Trophoblast cell (in vitro differentiated cells and primary cell): Measurements from ENCODE around the gene NOL3.
A peak's percentile ranks its signal among the peaks of the same experiment; 100 is the strongest.

ENCODE experiments used
- DNase-seq, 2 donors: peaks; one replicate each; pipeline ENCODE4 v3.0.0-alpha.2; 2016
- H2AFZ ChIP-seq: 2 replicates; pipeline ENCODE4 v1.6.1; 2013; ENCODE audit warnings: low read length, moderate library complexity, mild to moderate bottlenecking; ENCODE audit not compliant: insufficient read depth, poor library complexity
- H2AK5ac ChIP-seq: 2 replicates; pipeline ENCODE4 v1.6.1; 2013; ENCODE audit warnings: mild to moderate bottlenecking, low read length
- H2BK120ac ChIP-seq: 2 replicates; pipeline ENCODE4 v1.6.1; 2013; ENCODE audit warnings: low read length, mild to moderate bottlenecking, moderate library complexity; ENCODE audit not compliant: insufficient read depth, poor library complexity
- H2BK12ac ChIP-seq: 2 replicates; pipeline ENCODE4 v1.6.1; 2013; ENCODE audit warnings: mild to moderate bottlenecking, low read length, moderate library complexity
- H2BK5ac ChIP-seq: 2 replicates; pipeline ENCODE4 v1.6.1; 2013; ENCODE audit warnings: low read length, low read depth, moderate library complexity, mild to moderate bottlenecking; ENCODE audit not compliant: poor library complexity
- H3K14ac ChIP-seq: 2 replicates; pipeline ENCODE4 v1.6.1; 2013; ENCODE audit warnings: mild to moderate bottlenecking, low read length
- H3K18ac ChIP-seq: 2 replicates; pipeline ENCODE4 v1.6.1; 2013; ENCODE audit warnings: mild to moderate bottlenecking, low read length
- H3K23ac ChIP-seq: 2 replicates; pipeline ENCODE4 v1.6.1; 2013; ENCODE audit warnings: low read length
- H3K27ac ChIP-seq: 2 replicates; pipeline ENCODE4 v1.5.1; 2013; ENCODE audit warnings: low read depth, mild to moderate bottlenecking, inconsistent platforms, low read length, moderate library complexity
- H3K27me3 ChIP-seq: 2 replicates; pipeline ENCODE4 v1.6.1; 2013; ENCODE audit warnings: inconsistent platforms, mild to moderate bottlenecking, low read length, moderate library complexity; ENCODE audit not compliant: insufficient read depth
- H3K36me3 ChIP-seq, 2 experiments: 1 replicate in 1 of 2; 2 replicates in 1 of 2; pipeline ENCODE4 v1.6.1; 2013; ENCODE audit warnings: low read length in 2 of 2, mild to moderate bottlenecking in 2 of 2, moderate library complexity in 1 of 2; ENCODE audit not compliant: insufficient read depth in 2 of 2, control insufficient read depth in 1 of 2
- H3K4ac ChIP-seq: 2 replicates; pipeline ENCODE4 v1.6.1; 2013; ENCODE audit warnings: low read depth, mild to moderate bottlenecking, low read length, moderate library complexity
- H3K4me1 ChIP-seq, 2 experiments: 1 replicate in 1 of 2; 2 replicates in 1 of 2; pipeline ENCODE4 v1.6.1; 2013; ENCODE audit warnings: low read length in 2 of 2, mild to moderate bottlenecking in 2 of 2, moderate library complexity in 1 of 2; ENCODE audit not compliant: insufficient read depth in 2 of 2, control insufficient read depth in 1 of 2
- H3K4me2 ChIP-seq: 2 replicates; pipeline ENCODE4 v1.6.1; 2013; ENCODE audit warnings: inconsistent platforms, mild to moderate bottlenecking, low read length, moderate library complexity
- H3K4me3 ChIP-seq: 2 replicates; pipeline ENCODE4 v1.5.1; 2013; ENCODE audit warnings: mild to moderate bottlenecking, low read depth, low read length, inconsistent platforms
- H3K79me1 ChIP-seq: one replicate; pipeline ENCODE4 v1.6.1; 2013; ENCODE audit warnings: low read length
- H3K79me2 ChIP-seq: 2 replicates; pipeline ENCODE4 v1.6.1; 2013; ENCODE audit warnings: low read length, mild to moderate bottlenecking; ENCODE audit not compliant: control insufficient read depth, insufficient read depth, poor library complexity
- H3K9ac ChIP-seq: 2 replicates; pipeline ENCODE4 v1.6.1; 2013; ENCODE audit warnings: mild to moderate bottlenecking, low read length
- H3K9me3 ChIP-seq: 2 replicates; pipeline ENCODE4 v1.6.1; 2013; ENCODE audit warnings: low read depth, mild to moderate bottlenecking, control low read depth, inconsistent platforms, low read length; ENCODE audit not compliant: insufficient read depth
- H4K12ac ChIP-seq: 2 replicates; pipeline ENCODE4 v1.6.1; 2013; ENCODE audit warnings: low read depth, mild to moderate bottlenecking, low read length, moderate library complexity
- H4K8ac ChIP-seq: 2 replicates; pipeline ENCODE4 v1.6.1; 2013; ENCODE audit warnings: low read depth, mild to moderate bottlenecking, low read length, moderate library complexity
- H4K91ac ChIP-seq: one replicate; pipeline ENCODE4 v1.6.1; 2013; ENCODE audit warnings: low read depth, mild to moderate bottlenecking, low read length, moderate library complexity
- WGBS: extraction: QIAGEN DNeasy Blood & Tissue Kit; methylation state at CpG from one replicate; pipeline ENCODE4 v1.1.7; 2013; ENCODE audit warnings: missing lambda C conversion rate; ENCODE audit not compliant: insufficient read length, insufficient coverage; ENCODE audit errors: extremely low coverage; 5-methylcytosine and 5-hydroxymethylcytosine counted together

NOL3 gene

GRCh38 chr16:67184995-67185650 lies 14.8 kb downstream of the NOL3 start:
- H3K4ac ChIP-seq, result no peak overlapping the region
- peaks cover 26 to 38% of the 10 kb centered on the region in 2 experiments for H3K4me1 ChIP-seq
- peaks cover 6% of the 10 kb centered on the region for H3K9me3 ChIP-seq
- peaks cover 4% of the 10 kb centered on the region for H3K79me2 ChIP-seq
- peaks cover 3% of the 10 kb centered on the region for H3K27me3 ChIP-seq
- H3K4me3 ChIP-seq, result no peak overlapping the region
- H2AK5ac ChIP-seq, result no peak overlapping the region
- no peak overlapping the region for H2AFZ ChIP-seq
- no peak overlapping the region for H2BK5ac ChIP-seq
- no peak overlapping the region for H4K8ac ChIP-seq
- H3K14ac ChIP-seq, result no peak overlapping the region
- peaks cover 10% of the 10 kb centered on the region for H3K79me1 ChIP-seq
- no peak overlapping the region for H3K18ac ChIP-seq
- H2BK12ac ChIP-seq, result no peak overlapping the region
- no peaks in the 10 kb centered on the region for H3K36me3 ChIP-seq
- no peak overlapping the region for H2BK120ac ChIP-seq
- H3K9ac ChIP-seq, result no peak overlapping the region
- no peak overlapping the region for H3K23ac ChIP-seq
- H4K12ac ChIP-seq, result no peak overlapping the region
- DNase-seq, result peak; percentile 95 to 97
- H3K4me2 ChIP-seq, result peak overlapping the region; percentile 85
- WGBS, result no CpG with 5 or more reads among the region's 43 CpGs
- H4K91ac ChIP-seq, result no peak overlapping the region
- no peak overlapping the region for H3K27ac ChIP-seq

GRCh38 chr16:67185651-67186134 lies 15.4 kb downstream of the NOL3 start:
- Histone ChIP-seq H3K79me1 (peaks cover 10% of the 10 kb centered on the region), H3K9ac (no peak overlapping the region), H3K9me3 (peaks cover 6% of the 10 kb centered on the region), H3K79me2 (peaks cover 4% of the 10 kb centered on the region), H3K27ac (no peak overlapping the region), H2BK12ac (no peak overlapping the region), H3K18ac (no peak overlapping the region), H3K36me3 (no peaks in the 10 kb centered on the region), H3K27me3 (peaks cover 3% of the 10 kb centered on the region), H4K91ac (no peak overlapping the region), H4K12ac (no peak overlapping the region), H3K14ac (no peak overlapping the region), H3K4ac (no peak overlapping the region), H3K4me1 (peaks cover 26 to 38% of the 10 kb centered on the region in 2 experiments), H2BK5ac (no peak overlapping the region), H3K4me2 (no peak overlapping the region), H2BK120ac (no peak overlapping the region), H3K4me3 (no peak overlapping the region), H2AFZ (no peak overlapping the region), H2AK5ac (no peak overlapping the region), H3K23ac (no peak overlapping the region), H4K8ac (no peak overlapping the region)
- no peak for DNase-seq
- no CpG with 5 or more reads among the region's 12 CpGs for WGBS

- no CpG with 5 or more reads among the region's 5 CpGs for WGBS
- Histone ChIP-seq H3K79me1 (peaks cover 10% of the 10 kb centered on the region), H3K36me3 (no peaks in the 10 kb centered on the region), H3K4me2 (peak overlapping the region; percentile 10), H2AK5ac (no peak overlapping the region), H3K14ac (no peak overlapping the region), H3K18ac (no peak overlapping the region), H2AFZ (no peak overlapping the region), H2BK5ac (no peak overlapping the region), H3K4ac (no peak overlapping the region), H3K79me2 (peaks cover 4% of the 10 kb centered on the region), H3K23ac (no peak overlapping the region), H4K8ac (no peak overlapping the region), H3K4me1 (peaks cover 26 to 40% of the 10 kb centered on the region in 2 experiments), H3K27me3 (peaks cover 3% of the 10 kb centered on the region), H3K9ac (no peak overlapping the region), H3K9me3 (peaks cover 6% of the 10 kb centered on the region), H3K4me3 (no peak overlapping the region), H2BK120ac (no peak overlapping the region), H4K12ac (no peak overlapping the region), H4K91ac (no peak overlapping the region), H3K27ac (peak overlapping the region; percentile 41), H2BK12ac (no peak overlapping the region)
- DNase-seq, result peak; percentile 85 to 90
Observed at GRCh38 chr16:67186550-67186950, 16.2 kb downstream of the NOL3 start.

- H2AFZ ChIP-seq, result no peak overlapping the region
- H4K8ac ChIP-seq, result peak overlapping the region; percentile 31
- no peak overlapping the region for H2BK5ac ChIP-seq
- peak overlapping the region; percentile 21 for H3K14ac ChIP-seq
- H2BK12ac ChIP-seq, result peak overlapping the region; percentile 1
- peak overlapping the region; percentile 67 for H2AK5ac ChIP-seq
- peak overlapping the region; percentile 1 for H3K27ac ChIP-seq
- peaks cover 3% of the 10 kb centered on the region for H3K27me3 ChIP-seq
- H3K79me2 ChIP-seq, result peaks cover 7% of the 10 kb centered on the region
- no peak overlapping the region for H3K4ac ChIP-seq
- H3K23ac ChIP-seq, result no peak overlapping the region
- H3K9me3 ChIP-seq, result peaks cover 6% of the 10 kb centered on the region
- peaks cover 26 to 42% of the 10 kb centered on the region in 2 experiments for H3K4me1 ChIP-seq
- no peak overlapping the region for H3K9ac ChIP-seq
- no CpG with 5 or more reads among the region's 26 CpGs for WGBS
- H4K12ac ChIP-seq, result no peak overlapping the region
- no peaks in the 10 kb centered on the region for H3K36me3 ChIP-seq
- H3K18ac ChIP-seq, result no peak overlapping the region
- H4K91ac ChIP-seq, result peak overlapping the region; percentile 42
- H3K4me3 ChIP-seq, result no peak overlapping the region
- no peak for DNase-seq
- peak overlapping the region; percentile 10 for H3K4me2 ChIP-seq
- H3K79me1 ChIP-seq, result peaks cover 14% of the 10 kb centered on the region
- peak overlapping the region; percentile 5 for H2BK120ac ChIP-seq
Observed at GRCh38 chr16:67187175-67187890, 17.0 kb downstream of the NOL3 start.
